Transverse colon (tissue), 4 donors: ENCODE measurements around the gene MN1. TPM values are rescaled to one million over a fixed set of nuclear protein-coding genes. Genes with fewer than 3 reads are reported as not detected.

Experiments used
- DNase-seq: peaks from one replicate; pipeline ENCODE4 v3.0.0-alpha.2; 2019
- H3K27ac ChIP-seq, 4 donors: fragments of 200-600 bp; sonication (generic); 2 replicates each; pipeline ENCODE4 v1.5.1; 2016 to 2018; ENCODE audit warnings: inconsistent platforms in 4 of 4
- H3K27me3 ChIP-seq: fragments of 200-600 bp; sonication (generic); 2 replicates; pipeline ENCODE4 v1.5.1; 2017; ENCODE audit warnings: inconsistent platforms
- H3K36me3 ChIP-seq, 4 donors: fragments of 200-600 bp; sonication (generic); 2 replicates each; pipeline ENCODE4 v1.5.1; 2017 to 2019; ENCODE audit warnings: inconsistent platforms in 4 of 4
- H3K4me1 ChIP-seq, 4 donors: fragments of 200-600 bp; sonication (generic); 2 replicates each; pipeline ENCODE4 v1.5.1; 2017 to 2020; ENCODE audit warnings: inconsistent platforms in 4 of 4
- H3K4me3 ChIP-seq, 4 donors: fragments of 200-600 bp; sonication (generic); 1 replicate in 1 of 4; 2 replicates in 3 of 4; pipeline versions ENCODE4 v1.5.1 to v1.6.1; 2017 to 2019; ENCODE audit warnings: inconsistent platforms in 4 of 4
- H3K9me3 ChIP-seq, 2 donors: fragments of 200-600 bp; sonication (generic); 2 replicates each; pipeline ENCODE4 v1.5.1; 2017 to 2019; ENCODE audit warnings: inconsistent platforms in 2 of 2
- CTCF ChIP-seq, 5 experiments: fragments of 200-600 bp in 3 of 5; fragments of 450-650 bp in 2 of 5; sonication (generic) in 3 of 5; IDR thresholded peaks; 1 replicate in 2 of 5; 2 replicates in 3 of 5; pipeline ENCODE4 v1.5.1; 2016 to 2017; ENCODE audit warnings: antibody characterized with exemption in 5 of 5, inconsistent platforms in 3 of 5, mild to moderate bottlenecking in 2 of 5, moderate library complexity in 1 of 5
- EP300 ChIP-seq: sonication (generic); formaldehyde crosslinking; IDR thresholded peaks from one replicate; pipeline ENCODE4 v1.6.1; 2017; ENCODE audit warnings: antibody characterized with exemption, low read depth
- POLR2A ChIP-seq: fragments of 450-650 bp; IDR thresholded peaks from one replicate; pipeline ENCODE4 v1.6.1; 2016; ENCODE audit warnings: antibody characterized with exemption, mild to moderate bottlenecking, moderate library complexity
- POLR2AphosphoS5 ChIP-seq, 3 donors: sonication (generic); formaldehyde crosslinking; IDR thresholded peaks; one replicate each; pipeline ENCODE4 v1.6.1; 2016; ENCODE audit warnings: antibody characterized with exemption in 3 of 3
- WGBS, 2 donors: methylation state at CpG; one replicate each; pipeline ENCODE4 v1.1.5; 2018; ENCODE audit warnings: low coverage in 1 of 2; 5-methylcytosine and 5-hydroxymethylcytosine counted together
- in situ Hi-C, 4 donors: fragments of 200-750 bp; cut with MboI; loops; one replicate each; pipeline versions ENCODE4 v1.15.0 to v1.15.1; 2017; ENCODE audit warnings: low sequenced_read_pairs in 3 of 4, low pct_ligation_motif_present in 1 of 4, low pct_unique_long_range_greater_than_20kb in 1 of 4
- intact Hi-C: fragments of 100-400 bp; cut with DNase I; formaldehyde crosslinking; loops from one replicate; pipeline ENCODE4 v1.15.1; 2023; ENCODE audit warnings: low total_unique reads
- total RNA-seq, 4 donors: library from RNA; depleted of rRNA; stranded (reverse); fragments of >200 nt; gene quantifications; one replicate each; pipeline ENCODE4 v1.1.0, GENCODE V29; 2016

The MN1 gene
- total RNA-seq, 4 donors from 2014 or later, result 1.1 to 4.2 (median 3.0) TPM

DNA sequence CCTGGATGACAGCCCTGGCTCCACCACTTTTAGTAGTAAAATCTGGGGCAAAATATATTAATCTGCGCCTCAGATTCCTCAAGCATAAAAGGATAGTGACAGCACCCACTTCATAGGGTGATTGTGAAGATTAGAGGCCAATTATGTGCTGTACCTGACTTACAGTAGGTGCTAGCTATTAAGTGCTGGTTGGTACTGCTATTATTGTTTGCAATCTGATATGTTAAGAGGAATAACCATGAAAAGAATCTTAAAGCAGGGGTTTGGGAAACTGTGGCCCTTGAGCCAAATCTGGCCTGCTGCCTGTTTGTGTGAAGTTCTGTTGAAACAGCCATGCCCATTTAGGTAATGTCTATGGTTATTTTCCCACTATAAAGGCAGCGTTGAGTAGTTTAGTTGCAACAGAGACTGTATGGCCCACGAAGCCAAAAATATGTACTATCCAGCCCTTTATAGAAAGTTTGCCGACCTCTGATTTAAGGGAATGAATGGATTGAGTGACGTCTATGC lies 44.7 kb upstream of the MN1 start:
- intact Hi-C loops, result no loop called here
- WGBS, 2 donors, result 76 to 92% methylated on average over 5 of the region's 5 CpGs
- Histone ChIP-seq H3K27ac (no peak overlapping the region), H3K36me3 (no peaks in the 10 kb centered on the region), H3K4me3 (no peak overlapping the region), H3K9me3 (no peaks in the 10 kb centered on the region), H3K4me1 (peaks cover 0 to 11% (median 0%) of the 10 kb centered on the region in 4 donors), H3K27me3 (no peaks in the 10 kb centered on the region)
- DNase-seq, result no peak
- in situ Hi-C loops, result no loop called here
- TF ChIP-seq POLR2AphosphoS5 (IDR thresholded peaks at IDR 0.05) (no peak), CTCF (IDR thresholded peaks at IDR 0.05) (no peak), POLR2A (no peak)

DNA sequence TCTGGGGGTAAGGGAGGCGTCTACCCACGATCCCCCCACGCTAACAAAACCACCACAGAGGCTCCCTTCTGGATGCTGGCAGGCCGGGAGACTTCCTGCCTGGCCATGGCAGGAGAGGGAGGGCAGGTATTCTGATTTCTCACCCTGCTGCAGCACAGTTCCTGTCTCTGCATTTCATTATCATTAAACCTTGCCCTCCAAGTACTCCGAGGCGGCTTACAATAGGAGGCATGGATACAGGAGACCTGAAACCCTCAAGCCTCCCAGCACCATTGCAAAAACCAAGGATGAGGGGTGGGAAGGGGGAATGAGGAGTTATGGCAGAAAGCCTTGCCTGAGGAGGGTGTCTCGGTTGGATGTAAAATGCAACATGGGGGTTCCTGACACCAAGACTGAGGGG lies 44.1 kb upstream of the MN1 start:
- Histone ChIP-seq H3K27ac (no peak overlapping the region), H3K9me3 (no peaks in the 10 kb centered on the region), H3K4me3 (no peak overlapping the region), H3K4me1 (peaks cover 0 to 11% (median 0%) of the 10 kb centered on the region in 4 donors), H3K36me3 (no peaks in the 10 kb centered on the region), H3K27me3 (no peaks in the 10 kb centered on the region)
- DNase-seq, result no peak
- in situ Hi-C loops (no loop called here), intact Hi-C loops (no loop called here)
- TF ChIP-seq EP300 (no peak), CTCF (IDR thresholded peaks at IDR 0.05) (no peak), POLR2AphosphoS5 (IDR thresholded peaks at IDR 0.05) (no peak), POLR2A (no peak)
- 87 to 93% methylated on average over 3 to 7 of the region's 7 CpGs for WGBS, 2 donors

- in situ Hi-C loops, result no loop called here
- Histone ChIP-seq H3K27ac (no peak overlapping the region), H3K36me3 (no peaks in the 10 kb centered on the region), H3K27me3 (no peaks in the 10 kb centered on the region), H3K9me3 (no peaks in the 10 kb centered on the region), H3K4me3 (no peak overlapping the region), H3K4me1 (peaks cover 0 to 5% (median 0%) of the 10 kb centered on the region in 4 donors)
- no peak for TF ChIP-seq EP300
- TF ChIP-seq POLR2AphosphoS5 (IDR thresholded peaks at IDR 0.05), result no peak
- no peak for TF ChIP-seq CTCF (IDR thresholded peaks at IDR 0.05)
- 91% methylated on average over 20 of the region's 20 CpGs; no CpG with 5 or more reads in 1 of the 2 donors for WGBS, 2 donors
- intact Hi-C loops, result no loop called here
- DNase-seq, result no peak
These were observed 43.4 kb upstream of the MN1 start for GRCh38 chr22:27844656-27845591.

GRCh38 chr22:27844256-27844655 lies 42.7 kb upstream of the MN1 start:
- no peak for DNase-seq
- Histone ChIP-seq H3K27ac (no peak overlapping the region), H3K27me3 (no peaks in the 10 kb centered on the region), H3K36me3 (no peaks in the 10 kb centered on the region), H3K4me1 (no peaks in the 10 kb centered on the region), H3K4me3 (no peak overlapping the region), H3K9me3 (no peaks in the 10 kb centered on the region)
- WGBS, 2 donors, result 83 to 96% methylated on average over 2 to 6 of the region's 6 CpGs
- TF ChIP-seq POLR2AphosphoS5 (IDR thresholded peaks at IDR 0.05) (no peak), CTCF (IDR thresholded peaks at IDR 0.05) (no peak), POLR2A (no peak), EP300 (no peak)
- in situ Hi-C loops (no loop called here), intact Hi-C loops (no loop called here)
